Ureter (tissue), 1 donor: ENCODE results near the gene SYN1. TPM values are rescaled to one million over a fixed set of nuclear protein-coding genes. Genes with fewer than 3 reads are reported as not detected.

Source experiments
- DNase-seq: peaks from one replicate; pipeline ENCODE4 v3.0.0-alpha.2; 2020; ENCODE audit warnings: low spot score
- total RNA-seq: library from RNA; stranded (reverse); gene quantifications from one replicate; pipeline ENCODE4 v1.2.4, GENCODE V29; 2023
- donor health status: DM: yes; HTN: yes; CAD: no.

SYN1 gene
- total RNA-seq, 1 donor from 2014 or later: 1.4 TPM

DNA sequence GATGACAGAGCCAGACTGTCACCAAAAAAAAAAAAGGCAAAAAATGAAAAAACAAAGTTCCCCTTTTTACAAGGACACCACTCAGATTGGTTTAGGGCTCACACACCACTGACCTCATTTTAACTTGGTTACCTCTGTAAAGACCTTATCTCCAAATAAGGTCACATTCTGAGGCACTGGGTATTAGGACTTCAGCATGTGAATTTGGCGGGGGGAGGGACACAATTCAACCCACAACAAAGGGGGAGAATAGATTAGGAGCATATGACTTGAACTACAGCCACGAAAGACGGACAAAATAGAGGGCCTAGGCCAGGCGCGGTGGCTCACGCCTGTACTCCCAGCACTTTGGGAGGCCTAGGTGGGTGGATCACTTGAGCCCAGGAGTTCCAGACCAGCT lies 89.6 kb downstream of the SYN1 start:
- DNase-seq: no peak

DNA sequence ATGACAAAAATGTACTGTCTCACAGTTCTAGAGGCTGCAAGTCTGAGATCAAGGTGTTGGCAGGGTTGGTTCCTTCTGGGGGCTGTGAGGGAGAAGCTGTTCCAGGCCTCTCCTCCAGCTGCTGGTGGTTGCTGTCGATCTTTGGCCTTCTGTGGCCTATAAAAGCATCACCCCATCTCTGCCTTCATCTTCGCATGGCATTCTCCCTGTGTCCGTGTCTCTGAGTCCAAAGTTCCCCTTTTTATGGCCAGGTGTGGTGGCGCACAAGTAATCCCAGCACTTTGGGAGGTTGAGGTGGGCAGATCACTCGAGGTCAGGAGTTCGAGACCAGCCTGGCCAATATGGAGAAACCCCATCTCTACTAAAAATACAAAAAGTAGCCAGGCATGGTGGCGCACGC lies 90.1 kb downstream of the SYN1 start:
- no peak for DNase-seq

DNA sequence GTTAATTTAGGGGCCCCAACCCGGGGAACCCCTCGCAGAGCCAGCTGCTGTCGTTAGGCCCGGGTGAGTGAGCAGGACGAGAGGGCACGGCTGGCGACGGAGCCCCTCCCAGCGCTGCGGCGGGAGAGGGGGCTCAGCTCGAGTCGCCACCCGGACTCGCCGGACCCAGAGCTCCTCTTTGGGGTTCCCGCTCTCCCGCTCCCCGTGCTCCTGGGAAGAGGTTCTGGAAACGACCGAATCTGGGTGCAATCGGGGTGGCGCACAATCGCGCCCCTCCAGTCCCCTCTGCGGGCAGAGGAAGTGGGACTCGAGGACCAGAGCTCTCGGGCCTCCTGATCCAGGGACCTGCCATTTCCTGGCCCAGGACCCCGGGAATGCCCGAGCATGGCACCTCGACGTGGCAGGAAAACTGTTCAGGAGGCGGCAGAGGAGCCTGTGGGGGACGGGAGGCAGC lies 95.9 kb downstream of the SYN1 start:
- DNase-seq: no peak

DNA sequence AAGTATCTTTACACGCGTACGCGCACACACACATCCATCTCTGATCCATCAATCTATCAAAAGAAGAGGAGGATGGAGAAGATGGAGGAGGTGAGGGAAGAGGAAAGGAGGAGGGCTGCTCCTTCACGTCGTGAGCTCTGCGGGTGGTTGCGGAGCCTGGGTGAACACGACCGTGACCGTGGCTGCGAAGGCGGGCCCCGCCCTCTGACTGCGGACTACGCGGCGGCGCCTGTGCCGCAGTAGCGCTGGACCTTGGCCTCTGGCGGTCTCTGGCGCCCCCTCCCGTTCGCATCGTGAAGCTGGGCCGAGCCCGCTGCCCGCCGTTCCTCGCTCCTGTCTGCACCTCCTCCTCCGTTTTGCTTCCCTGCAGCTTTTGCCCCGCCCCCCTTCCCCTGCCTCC lies 96.4 kb downstream of the SYN1 start:
- DNase-seq: peak; percentile 81

Other genes with a start within 250 kb of the SYN1 start
- 0.26 TPM for gene ZNF157, start 249.3 kb downstream of the SYN1 start, total RNA-seq
- 15.7 TPM for gene ZNF41, start 136.6 kb downstream of the SYN1 start, total RNA-seq
- 68.5 TPM for gene ARAF, start 58.7 kb downstream of the SYN1 start, total RNA-seq
- 279 TPM for gene TIMP1, start 37.4 kb downstream of the SYN1 start, total RNA-seq
- 4.3 TPM for gene CFP, start 10.1 kb upstream of the SYN1 start, total RNA-seq
- gene ELK1, start 30.7 kb upstream of the SYN1 start, total RNA-seq: 33.0 TPM
- gene UXT, start 39.3 kb upstream of the SYN1 start, total RNA-seq: 95.1 TPM
- gene ZNF81, start 217.0 kb upstream of the SYN1 start, total RNA-seq: 15.4 TPM